WTC11 (cell line): ENCODE data around the gene NR2F2. TPM values are rescaled to one million over a fixed set of nuclear protein-coding genes. Genes with fewer than 3 reads are reported as not detected.

Source experiments
- ATAC-seq: fragments of 200-7000 bp; cut with Tn5 transposase; 2 replicates; pipeline ENCODE4 v1.10.0; 2021; ENCODE audit warnings: mild to moderate bottlenecking, moderate library complexity
- CTCF ChIA-PET: fragments of 300-600 bp; sonication (Branson Sonifier 250); formaldehyde crosslinking; loops from one replicate; lab custom pipeline; 2021; ENCODE audit warnings: antibody characterized with exemption; lab: Charles Lee
- POLR2A ChIA-PET: fragments of 350-600 bp; sonication (Branson Sonifier 250); formaldehyde crosslinking; loops from one replicate; lab custom pipeline; 2021; ENCODE audit warnings: antibody characterized with exemption; lab: Charles Lee
- DNase-seq: peaks from one replicate; pipeline ENCODE4 v3.0.0; 2021; ENCODE audit warnings: low spot score
- H3K27ac Mint-ChIP-seq: 2 replicates; pipeline ENCODE4 v1.8.0; 2021; ENCODE audit warnings: mixed read lengths
- H3K27me3 Mint-ChIP-seq: 2 replicates; pipeline ENCODE4 v1.8.0; 2021; ENCODE audit warnings: low read depth, mild to moderate bottlenecking, moderate library complexity, mixed read lengths
- H3K36me3 Mint-ChIP-seq: 2 replicates; pipeline ENCODE4 v1.8.0; 2021; ENCODE audit warnings: mixed read lengths
- H3K4me1 Mint-ChIP-seq: 2 replicates; pipeline ENCODE4 v1.8.0; 2022; ENCODE audit warnings: mixed read lengths
- H3K4me3 Mint-ChIP-seq: 2 replicates; pipeline ENCODE4 v1.8.0; 2021; ENCODE audit warnings: mild to moderate bottlenecking, moderate library complexity, mixed read lengths
- H3K9me3 Mint-ChIP-seq: 2 replicates; pipeline ENCODE4 v1.8.0; 2021; ENCODE audit warnings: mixed read lengths
- AFF4 ChIP-seq: sonication (generic); formaldehyde crosslinking; IDR thresholded peaks from 2 replicates; pipeline ENCODE4 v1.8.1; 2023; ENCODE audit warnings: mild to moderate bottlenecking, missing genetic modification reagents, borderline replicate concordance
- ATF1 ChIP-seq: sonication (generic); formaldehyde crosslinking; IDR thresholded peaks from 2 replicates; pipeline ENCODE4 v1.8.1; 2023; ENCODE audit warnings: mild to moderate bottlenecking, moderate library complexity, missing genetic modification reagents
- ESRRA ChIP-seq: sonication (generic); formaldehyde crosslinking; IDR thresholded peaks from 2 replicates; pipeline ENCODE4 v1.8.1; 2022; ENCODE audit warnings: mild to moderate bottlenecking, missing genetic modification reagents, borderline replicate concordance
- ETV6 ChIP-seq: sonication (generic); formaldehyde crosslinking; IDR thresholded peaks from 2 replicates; pipeline ENCODE4 v1.8.1; 2022; ENCODE audit warnings: mild to moderate bottlenecking, missing genetic modification reagents
- HMGA2 ChIP-seq: fragments of 250-450 bp; sonication (Bioruptor Pico); IDR thresholded peaks from 2 replicates; pipeline ENCODE4 v1.4.0; 2021; ENCODE audit warnings: mild to moderate bottlenecking, moderate library complexity
- JAZF1 ChIP-seq: fragments of 250-450 bp; sonication (Bioruptor Pico); IDR thresholded peaks from 2 replicates; pipeline ENCODE4 v1.9.0; 2021; ENCODE audit warnings: moderate library complexity, mild to moderate bottlenecking, inconsistent platforms
- KAT7 ChIP-seq: sonication (generic); formaldehyde crosslinking; IDR thresholded peaks from 2 replicates; pipeline ENCODE4 v1.8.1; 2023; ENCODE audit warnings: missing genetic modification reagents, mild to moderate bottlenecking, borderline replicate concordance
- NR1H2 ChIP-seq: sonication (generic); formaldehyde crosslinking; IDR thresholded peaks from 2 replicates; pipeline ENCODE4 v1.9.0; 2021; ENCODE audit warnings: mild to moderate bottlenecking, moderate library complexity, missing genetic modification reagents
- SMAD4 ChIP-seq: sonication (generic); formaldehyde crosslinking; IDR thresholded peaks from 2 replicates; pipeline ENCODE4 v1.8.0; 2022; ENCODE audit warnings: mild to moderate bottlenecking, missing genetic modification reagents
- SOX15 ChIP-seq: fragments of 250-450 bp; sonication (Bioruptor Pico); IDR thresholded peaks from 2 replicates; pipeline ENCODE4 v1.9.0; 2021; ENCODE audit warnings: mild to moderate bottlenecking
- SP1 ChIP-seq: sonication (generic); formaldehyde crosslinking; conservative IDR thresholded peaks from 2 replicates; pipeline ENCODE4 v1.8.1; 2022; ENCODE audit warnings: missing genetic modification reagents
- ZNF317 ChIP-seq: sonication (generic); formaldehyde crosslinking; IDR thresholded peaks from 2 replicates; pipeline ENCODE4 v1.8.1; 2023; ENCODE audit warnings: low read depth, mild to moderate bottlenecking, moderate library complexity, missing genetic modification reagents, borderline replicate concordance
- ZNF423 ChIP-seq: fragments of 250-450 bp; sonication (Bioruptor Pico); IDR thresholded peaks from 2 replicates; pipeline ENCODE4 v2.1.2; 2022; ENCODE audit warnings: mild to moderate bottlenecking, moderate library complexity
- total RNA-seq: library from RNA; stranded (reverse); gene quantifications from 3 replicates; pipeline ENCODE4 v1.2.3, GENCODE V29; 2021
- TF ChIP-seq, protein P1 (sequence below): sonication (generic); formaldehyde crosslinking; conservative IDR thresholded peaks from 2 replicates; pipeline ENCODE4 v1.8.1; 2022; ENCODE audit warnings: mild to moderate bottlenecking, missing genetic modification reagents
- TF ChIP-seq, protein P2 (sequence below): sonication (generic); formaldehyde crosslinking; IDR thresholded peaks from 2 replicates; pipeline ENCODE4 v1.8.1; 2022; ENCODE audit warnings: missing genetic modification reagents, borderline replicate concordance
- TF ChIP-seq, protein P3 (sequence below): fragments of 250-450 bp; sonication (Bioruptor Pico); IDR thresholded peaks from 2 replicates; pipeline ENCODE4 v1.9.0; 2021; ENCODE audit warnings: moderate library complexity, mild to moderate bottlenecking, inconsistent platforms, borderline replicate concordance
- TF ChIP-seq, protein P4 (sequence below): sonication (generic); formaldehyde crosslinking; IDR thresholded peaks from 2 replicates; pipeline ENCODE4 v1.8.1; 2022; ENCODE audit warnings: mild to moderate bottlenecking, moderate library complexity, missing genetic modification reagents
- TF ChIP-seq, protein P5 (sequence below): sonication (generic); formaldehyde crosslinking; IDR thresholded peaks from 2 replicates; pipeline ENCODE4 v1.8.1; 2022; ENCODE audit warnings: low read depth, missing genetic modification reagents, borderline replicate concordance
- TF ChIP-seq, protein P6 (sequence below): sonication (generic); formaldehyde crosslinking; IDR thresholded peaks from 2 replicates; pipeline ENCODE4 v1.8.0; 2022; ENCODE audit warnings: missing genetic modification reagents
- TF ChIP-seq, protein P7 (sequence below): sonication (generic); formaldehyde crosslinking; IDR thresholded peaks from 2 replicates; pipeline ENCODE4 v1.8.0; 2022; ENCODE audit warnings: mild to moderate bottlenecking, missing genetic modification reagents

NR2F2 gene
- total RNA-seq, 1 experiment from 2014 or later = 0.57 TPM

DNA sequence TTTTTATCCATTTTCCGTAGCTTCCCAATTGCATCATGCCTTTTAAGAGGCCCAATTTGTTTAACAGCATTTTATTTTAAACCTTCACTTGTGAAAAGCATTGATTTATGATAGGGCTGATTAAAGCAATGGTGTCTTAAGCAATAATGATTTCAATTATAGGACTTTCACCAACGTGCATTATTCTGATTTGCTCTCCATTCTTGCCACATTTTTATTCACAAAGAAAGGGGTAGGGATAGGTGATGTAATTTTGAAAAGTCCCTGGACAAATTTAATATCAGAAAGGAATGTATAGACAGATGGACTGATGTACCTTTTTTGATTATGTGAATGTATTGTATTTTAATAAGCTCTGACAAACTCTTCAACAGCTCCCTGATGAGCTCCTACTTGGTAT lies 37.9 kb upstream of the NR2F2 start:
- Mint-ChIP-seq H3K4me1 (peaks cover 41% of the 10 kb centered on the region), H3K27ac (no peak overlapping the region), H3K9me3 (peaks cover 6% of the 10 kb centered on the region), H3K36me3 (peaks cover 6% of the 10 kb centered on the region), H3K27me3 (peaks cover 4% of the 10 kb centered on the region), H3K4me3 (no peak overlapping the region)
- POLR2A ChIA-PET = no interaction called here
- no peak for DNase-seq
- TF ChIP-seq SP1 = no peak
- TF ChIP-seq KAT7 (CRISPR knock-in tag) = no peak
- TF ChIP-seq, protein P1, sequence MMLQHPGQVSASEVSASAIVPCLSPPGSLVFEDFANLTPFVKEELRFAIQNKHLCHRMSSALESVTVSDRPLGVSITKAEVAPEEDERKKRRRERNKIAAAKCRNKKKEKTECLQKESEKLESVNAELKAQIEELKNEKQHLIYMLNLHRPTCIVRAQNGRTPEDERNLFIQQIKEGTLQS (CRISPR knock-in tag) = no peak
- TF ChIP-seq, protein P2, sequence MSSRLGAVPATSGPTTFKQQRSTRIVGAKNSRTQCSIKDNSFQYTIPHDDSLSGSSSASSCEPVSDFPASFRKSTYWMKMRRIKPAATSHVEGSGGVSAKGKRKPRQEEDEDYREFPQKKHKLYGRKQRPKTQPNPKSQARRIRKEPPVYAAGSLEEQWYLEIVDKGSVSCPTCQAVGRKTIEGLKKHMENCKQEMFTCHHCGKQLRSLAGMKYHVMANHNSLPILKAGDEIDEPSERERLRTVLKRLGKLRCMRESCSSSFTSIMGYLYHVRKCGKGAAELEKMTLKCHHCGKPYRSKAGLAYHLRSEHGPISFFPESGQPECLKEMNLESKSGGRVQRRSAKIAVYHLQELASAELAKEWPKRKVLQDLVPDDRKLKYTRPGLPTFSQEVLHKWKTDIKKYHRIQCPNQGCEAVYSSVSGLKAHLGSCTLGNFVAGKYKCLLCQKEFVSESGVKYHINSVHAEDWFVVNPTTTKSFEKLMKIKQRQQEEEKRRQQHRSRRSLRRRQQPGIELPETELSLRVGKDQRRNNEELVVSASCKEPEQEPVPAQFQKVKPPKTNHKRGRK (CRISPR knock-in tag) = no peak
- no peak for TF ChIP-seq HMGA2 (CRISPR knock-in tag)
- no peak for TF ChIP-seq ATF1 (CRISPR knock-in tag)
- no peak for TF ChIP-seq ETV6 (CRISPR knock-in tag)
- TF ChIP-seq, protein P3, sequence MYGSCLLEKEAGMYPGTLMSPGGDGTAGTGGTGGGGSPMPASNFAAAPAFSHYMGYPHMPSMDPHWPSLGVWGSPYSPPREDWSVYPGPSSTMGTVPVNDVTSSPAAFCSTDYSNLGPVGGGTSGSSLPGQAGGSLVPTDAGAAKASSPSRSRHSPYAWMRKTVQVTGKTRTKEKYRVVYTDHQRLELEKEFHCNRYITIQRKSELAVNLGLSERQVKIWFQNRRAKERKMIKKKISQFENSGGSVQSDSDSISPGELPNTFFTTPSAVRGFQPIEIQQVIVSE (CRISPR knock-in tag) = no peak
- no peak for TF ChIP-seq JAZF1 (CRISPR knock-in tag)
- no peak for TF ChIP-seq NR1H2 (CRISPR knock-in tag)
- CTCF ChIA-PET = no interaction called here
- ATAC-seq = no peak

DNA sequence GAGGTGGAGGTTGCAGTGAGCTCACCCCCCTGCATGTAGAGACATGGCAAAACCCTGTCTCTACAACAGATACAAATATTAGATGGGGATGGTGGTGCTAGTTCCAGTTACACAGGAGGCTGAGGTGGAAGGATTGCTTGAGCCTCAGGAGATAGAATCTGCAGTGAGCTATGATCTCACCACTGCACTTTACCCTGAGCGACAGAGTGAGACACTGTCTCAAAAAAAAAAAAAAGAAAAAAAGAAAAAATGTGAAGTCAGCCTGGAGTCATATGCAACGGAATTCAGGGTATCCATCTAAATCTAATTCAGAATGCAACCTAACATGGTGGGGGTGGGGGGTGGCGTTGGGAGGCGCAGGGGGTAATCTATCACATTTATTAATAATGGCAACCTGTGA lies 37.1 kb upstream of the NR2F2 start:
- Mint-ChIP-seq H3K27me3 (peaks cover 9% of the 10 kb centered on the region), H3K36me3 (peaks cover 14% of the 10 kb centered on the region), H3K4me1 (peaks cover 41% of the 10 kb centered on the region), H3K4me3 (no peak overlapping the region; the same call in 1 of the 2 replicates), H3K27ac (no peak overlapping the region), H3K9me3 (peaks cover 14% of the 10 kb centered on the region)
- DNase-seq (no peak), ATAC-seq (no peak)
- POLR2A ChIA-PET = no interaction called here
- no peak for TF ChIP-seq SOX15 (CRISPR knock-in tag)
- no peak for TF ChIP-seq ESRRA (CRISPR knock-in tag)
- TF ChIP-seq SMAD4 (CRISPR knock-in tag) = no peak
- CTCF ChIA-PET = interaction anchor here (0.7 kb wide), 2 partner anchors 8 to 66 kb away, joined by 3 to 4 read pairs; no protein-coding TSS in a partner anchor

DNA sequence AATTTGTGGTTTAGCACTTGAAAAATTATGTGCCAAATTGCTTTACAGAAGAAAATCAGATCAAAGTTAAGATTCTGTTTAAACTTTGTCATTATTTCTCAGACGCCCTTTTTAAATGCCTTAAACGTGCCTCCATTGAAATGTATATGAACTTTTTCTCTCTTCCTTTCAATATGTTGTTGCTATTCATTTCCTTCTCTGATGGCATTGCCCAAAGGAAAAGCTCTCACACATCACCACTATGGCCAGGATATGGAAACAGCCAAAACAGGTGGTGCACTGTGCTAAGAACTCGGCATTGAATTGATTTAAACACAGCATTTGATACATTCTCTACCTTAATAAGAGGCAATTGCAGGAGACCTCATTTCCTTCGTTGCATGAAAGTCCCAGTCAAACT lies 35.7 kb upstream of the NR2F2 start:
- peak; percentile 63 for ATAC-seq
- ChIA-PET POLR2A (interaction anchor here (0.6 kb wide), 1 partner anchor 27 kb away, joined by 3 read pairs; no protein-coding TSS in a partner anchor), CTCF (no interaction called here)
- Mint-ChIP-seq H3K36me3 (peaks cover 23% of the 10 kb centered on the region), H3K9me3 (peaks cover 27% of the 10 kb centered on the region), H3K4me1 (peaks cover 41% of the 10 kb centered on the region), H3K4me3 (peak overlapping the region; percentile 4; the same call in 1 of the 2 replicates), H3K27me3 (peaks cover 9% of the 10 kb centered on the region), H3K27ac (peak overlapping the region; percentile 5; the same call in 1 of the 2 replicates)
- no peak for DNase-seq
- TF ChIP-seq, protein P4, sequence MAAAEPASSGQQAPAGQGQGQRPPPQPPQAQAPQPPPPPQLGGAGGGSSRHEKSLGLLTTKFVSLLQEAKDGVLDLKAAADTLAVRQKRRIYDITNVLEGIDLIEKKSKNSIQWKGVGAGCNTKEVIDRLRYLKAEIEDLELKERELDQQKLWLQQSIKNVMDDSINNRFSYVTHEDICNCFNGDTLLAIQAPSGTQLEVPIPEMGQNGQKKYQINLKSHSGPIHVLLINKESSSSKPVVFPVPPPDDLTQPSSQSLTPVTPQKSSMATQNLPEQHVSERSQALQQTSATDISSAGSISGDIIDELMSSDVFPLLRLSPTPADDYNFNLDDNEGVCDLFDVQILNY (CRISPR knock-in tag) = no peak
- TF ChIP-seq AFF4 (CRISPR knock-in tag) = no peak
- TF ChIP-seq, protein P5, sequence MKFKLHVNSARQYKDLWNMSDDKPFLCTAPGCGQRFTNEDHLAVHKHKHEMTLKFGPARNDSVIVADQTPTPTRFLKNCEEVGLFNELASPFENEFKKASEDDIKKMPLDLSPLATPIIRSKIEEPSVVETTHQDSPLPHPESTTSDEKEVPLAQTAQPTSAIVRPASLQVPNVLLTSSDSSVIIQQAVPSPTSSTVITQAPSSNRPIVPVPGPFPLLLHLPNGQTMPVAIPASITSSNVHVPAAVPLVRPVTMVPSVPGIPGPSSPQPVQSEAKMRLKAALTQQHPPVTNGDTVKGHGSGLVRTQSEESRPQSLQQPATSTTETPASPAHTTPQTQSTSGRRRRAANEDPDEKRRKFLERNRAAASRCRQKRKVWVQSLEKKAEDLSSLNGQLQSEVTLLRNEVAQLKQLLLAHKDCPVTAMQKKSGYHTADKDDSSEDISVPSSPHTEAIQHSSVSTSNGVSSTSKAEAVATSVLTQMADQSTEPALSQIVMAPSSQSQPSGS (CRISPR knock-in tag) = no peak
- TF ChIP-seq ZNF423 (CRISPR knock-in tag) = no peak
- TF ChIP-seq, protein P6, sequence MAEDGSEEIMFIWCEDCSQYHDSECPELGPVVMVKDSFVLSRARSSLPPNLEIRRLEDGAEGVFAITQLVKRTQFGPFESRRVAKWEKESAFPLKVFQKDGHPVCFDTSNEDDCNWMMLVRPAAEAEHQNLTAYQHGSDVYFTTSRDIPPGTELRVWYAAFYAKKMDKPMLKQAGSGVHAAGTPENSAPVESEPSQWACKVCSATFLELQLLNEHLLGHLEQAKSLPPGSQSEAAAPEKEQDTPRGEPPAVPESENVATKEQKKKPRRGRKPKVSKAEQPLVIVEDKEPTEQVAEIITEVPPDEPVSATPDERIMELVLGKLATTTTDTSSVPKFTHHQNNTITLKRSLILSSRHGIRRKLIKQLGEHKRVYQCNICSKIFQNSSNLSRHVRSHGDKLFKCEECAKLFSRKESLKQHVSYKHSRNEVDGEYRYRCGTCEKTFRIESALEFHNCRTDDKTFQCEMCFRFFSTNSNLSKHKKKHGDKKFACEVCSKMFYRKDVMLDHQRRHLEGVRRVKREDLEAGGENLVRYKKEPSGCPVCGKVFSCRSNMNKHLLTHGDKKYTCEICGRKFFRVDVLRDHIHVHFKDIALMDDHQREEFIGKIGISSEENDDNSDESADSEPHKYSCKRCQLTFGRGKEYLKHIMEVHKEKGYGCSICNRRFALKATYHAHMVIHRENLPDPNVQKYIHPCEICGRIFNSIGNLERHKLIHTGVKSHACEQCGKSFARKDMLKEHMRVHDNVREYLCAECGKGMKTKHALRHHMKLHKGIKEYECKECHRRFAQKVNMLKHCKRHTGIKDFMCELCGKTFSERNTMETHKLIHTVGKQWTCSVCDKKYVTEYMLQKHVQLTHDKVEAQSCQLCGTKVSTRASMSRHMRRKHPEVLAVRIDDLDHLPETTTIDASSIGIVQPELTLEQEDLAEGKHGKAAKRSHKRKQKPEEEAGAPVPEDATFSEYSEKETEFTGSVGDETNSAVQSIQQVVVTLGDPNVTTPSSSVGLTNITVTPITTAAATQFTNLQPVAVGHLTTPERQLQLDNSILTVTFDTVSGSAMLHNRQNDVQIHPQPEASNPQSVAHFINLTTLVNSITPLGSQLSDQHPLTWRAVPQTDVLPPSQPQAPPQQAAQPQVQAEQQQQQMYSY = no peak
- TF ChIP-seq, protein P7, sequence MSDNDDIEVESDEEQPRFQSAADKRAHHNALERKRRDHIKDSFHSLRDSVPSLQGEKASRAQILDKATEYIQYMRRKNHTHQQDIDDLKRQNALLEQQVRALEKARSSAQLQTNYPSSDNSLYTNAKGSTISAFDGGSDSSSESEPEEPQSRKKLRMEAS (CRISPR knock-in tag) = no peak
- TF ChIP-seq ZNF317 (CRISPR knock-in tag) = no peak
